Pulmonary artery endothelial cell (primary cell): Measurements from ENCODE around the gene OR6C2. TPM values are rescaled to one million over a fixed set of nuclear protein-coding genes. Genes with fewer than 3 reads are reported as not detected.
"Not testable (repeated sequence)": the region's sequence is repeated elsewhere in the genome, so short reads cannot be mapped to it uniquely, and the experiment has no call there.

ENCODE experiments used
- DNase-seq: peaks from one replicate; pipeline ENCODE4 v3.0.0-alpha.2; 2011; ENCODE audit warnings: low read depth, low spot score
- total RNA-seq: library from RNA; depleted of rRNA; stranded (reverse); fragments of >200 nt; gene quantifications from 2 replicates; pipeline ENCODE4 v1.2.3, GENCODE V29; 2014

Gene OR6C2
- total RNA-seq, 1 donor from 2014 or later, result not detected

DNA sequence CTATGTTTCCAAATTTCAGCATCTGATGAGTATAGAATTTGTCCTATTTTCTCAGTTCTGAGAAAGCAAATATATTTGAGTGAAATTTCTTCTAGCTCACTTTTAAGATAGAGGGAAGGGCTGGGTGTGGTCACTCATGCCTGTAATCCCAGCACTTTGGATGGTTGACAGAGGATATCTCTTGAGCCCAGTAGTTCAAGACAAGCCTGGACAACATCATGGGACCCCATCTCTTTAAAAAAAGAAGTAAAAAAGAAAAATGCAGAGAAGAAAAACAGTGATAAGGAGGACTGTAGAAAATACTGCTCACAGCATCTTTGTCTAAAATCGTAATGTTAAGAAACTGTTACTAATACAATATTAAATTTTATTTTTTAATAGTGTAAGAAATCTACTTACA is 28.4 kb downstream of the OR6C2 start:
- no peak for DNase-seq

DNA sequence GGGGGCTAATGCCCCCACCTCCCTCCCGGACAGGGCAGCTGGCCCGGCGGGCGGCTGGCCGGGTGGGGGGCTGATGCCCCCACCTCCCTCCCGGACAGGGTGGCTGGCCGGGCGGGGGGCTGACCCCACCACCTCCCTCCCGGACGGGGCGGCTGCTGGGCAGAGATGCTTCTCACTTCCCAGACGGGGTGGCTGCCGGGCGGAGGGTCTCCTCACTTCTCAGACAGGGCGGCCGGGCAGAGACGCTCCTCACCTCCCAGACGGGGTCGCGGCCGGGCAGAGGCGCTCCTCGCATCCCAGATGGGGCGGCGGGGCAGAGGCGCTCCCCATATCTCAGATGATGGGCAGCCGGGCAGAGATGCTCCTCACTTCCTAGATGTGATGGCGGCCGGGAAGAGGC is 35.3 kb downstream of the OR6C2 start:
- not testable (repeated sequence) for DNase-seq

DNA sequence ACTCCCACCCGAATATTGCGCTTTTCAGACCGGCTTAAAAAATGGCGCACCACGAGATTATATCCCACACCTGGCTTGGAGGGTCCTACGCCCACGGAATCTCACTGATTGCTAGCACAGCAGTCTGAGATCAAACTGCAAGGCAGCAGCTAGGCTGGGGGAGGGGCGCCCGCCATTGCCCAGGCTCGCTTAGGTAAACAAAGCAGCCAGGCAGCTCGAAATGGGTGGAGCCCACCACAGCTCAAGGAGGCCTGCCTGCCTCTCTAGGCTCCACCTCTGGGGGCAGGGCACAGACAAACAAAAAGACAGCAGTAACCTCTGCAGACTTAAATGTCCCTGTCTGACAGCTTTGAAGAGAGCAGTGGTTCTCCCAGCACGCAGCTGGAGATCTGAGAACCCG is 40.4 kb downstream of the OR6C2 start:
- DNase-seq, result not testable (repeated sequence)

DNA sequence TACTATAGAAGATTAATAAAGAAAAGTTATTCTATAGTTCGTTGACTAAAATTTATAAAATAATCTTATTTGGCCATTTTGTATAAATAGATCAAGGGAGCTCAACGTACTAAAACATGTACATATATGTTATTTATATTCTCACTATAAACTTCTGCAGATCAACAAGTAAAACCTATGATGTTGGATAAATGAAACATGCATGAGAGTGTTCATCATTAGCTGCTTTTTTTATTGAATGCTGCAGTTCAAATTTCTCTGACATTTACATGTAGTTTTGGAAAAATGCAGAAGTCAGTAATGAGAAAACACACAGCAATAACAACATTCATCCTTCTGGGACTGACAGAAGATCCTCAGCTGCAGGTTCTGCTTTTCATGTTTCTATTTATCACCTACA is 48.2 kb downstream of the OR6C2 start, which contains the start of gene OR6C68:
OR6C68 (plus strand) TSS at position 301 of the 400 bp plus-strand sequence; CDS start at position 301, 0 bp downstream.
- DNase-seq, result no peak

DNA sequence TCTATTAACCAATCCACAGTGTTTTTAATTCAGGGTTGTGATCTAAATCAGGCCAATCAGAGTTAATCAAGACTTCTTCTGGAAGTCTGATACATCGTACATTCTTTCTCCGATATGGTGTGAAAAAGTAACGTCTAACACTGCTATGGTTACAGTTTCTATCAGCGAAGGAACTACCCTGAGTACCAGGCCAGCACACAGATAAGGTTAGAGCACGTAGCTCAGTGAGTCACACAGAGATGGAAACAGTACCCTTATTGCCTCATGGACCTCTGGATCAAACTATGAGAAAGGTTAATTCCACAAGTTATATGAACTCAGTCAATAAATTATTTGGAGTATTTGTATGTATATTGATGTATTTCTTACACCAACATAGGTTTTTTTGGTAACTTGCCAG is 51.6 kb downstream of the OR6C2 start:
- no peak for DNase-seq

DNA sequence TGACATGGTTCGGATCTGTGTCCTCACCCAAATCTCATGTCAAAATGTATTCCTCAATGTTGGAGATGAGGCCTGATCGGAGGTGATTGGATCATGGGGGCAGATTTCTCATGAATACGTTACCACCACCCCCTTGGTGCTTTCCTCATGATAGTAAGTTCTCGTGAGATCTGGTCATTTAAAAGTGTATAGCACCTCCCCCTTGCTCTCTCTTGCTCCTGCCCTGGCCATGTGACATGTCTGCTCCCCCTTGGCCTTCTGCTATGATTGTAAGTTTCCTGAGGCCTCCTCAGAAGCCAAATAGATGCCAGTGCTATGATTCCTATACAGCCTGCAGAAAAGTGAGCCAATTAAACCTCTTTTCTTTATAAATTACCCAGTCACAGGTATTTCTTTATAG is 55.4 kb downstream of the OR6C2 start:
- DNase-seq, result no peak

DNA sequence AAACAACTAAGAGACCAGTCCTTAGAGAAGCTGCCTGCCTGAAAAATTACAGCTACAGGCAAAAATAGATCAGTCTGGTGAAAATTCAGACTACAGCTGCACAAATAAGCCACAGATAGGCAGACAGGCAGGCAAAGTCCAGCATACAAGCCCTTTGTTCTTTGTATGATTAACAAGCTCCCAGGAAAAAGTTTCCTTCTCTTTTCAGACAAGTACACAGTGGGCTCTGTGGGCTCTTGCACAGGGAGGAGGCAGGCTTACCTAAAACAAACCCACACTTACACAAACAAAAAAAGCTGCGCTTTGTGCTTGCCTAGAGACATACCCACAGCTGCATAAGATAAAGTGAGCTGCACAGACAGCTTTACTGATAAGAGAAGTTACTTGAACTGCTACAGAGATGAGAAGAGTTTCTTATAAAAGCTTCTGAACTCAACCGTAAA is 56.0 kb downstream of the OR6C2 start:
- DNase-seq, result no peak

DNA sequence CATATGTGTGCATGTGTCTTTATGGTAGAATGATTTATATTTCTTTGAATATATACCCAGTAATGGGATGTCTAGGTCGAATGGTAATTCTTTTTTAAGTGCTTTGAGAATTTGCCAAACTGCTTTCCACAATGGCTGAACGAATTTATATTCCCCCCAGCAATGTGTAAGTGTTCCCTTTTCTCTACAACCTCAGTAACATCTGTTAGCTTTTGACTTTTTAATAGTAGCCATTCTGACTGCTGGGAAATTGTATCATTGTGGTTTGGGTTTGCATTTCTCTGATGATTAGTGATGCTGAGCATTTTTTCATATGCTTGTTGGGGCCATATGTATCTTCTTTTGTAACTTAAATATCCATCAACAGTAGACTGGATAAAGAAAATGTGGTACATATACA is 57.7 kb downstream of the OR6C2 start:
- DNase-seq, result no peak

Other genes with a start within 250 kb of the OR6C2 start
- not detected in 2 replicates for gene OR10A7, start 223.1 kb upstream of the OR6C2 start, total RNA-seq
- not detected in 2 replicates for gene OR6C74, start 199.5 kb upstream of the OR6C2 start, total RNA-seq
- not detected in 2 replicates for gene OR6C6, start 147.5 kb upstream of the OR6C2 start, total RNA-seq
- not detected in 2 replicates for gene OR6C1, start 129.7 kb upstream of the OR6C2 start, total RNA-seq
- not detected in 2 replicates for gene OR6C3, start 113.3 kb upstream of the OR6C2 start, total RNA-seq
- not detected in 2 replicates for gene OR6C75, start 81.1 kb upstream of the OR6C2 start, total RNA-seq
- gene OR6C65, start 43.5 kb upstream of the OR6C2 start, total RNA-seq, result not detected in 2 replicates
- gene OR6C76, start 17.8 kb upstream of the OR6C2 start, total RNA-seq, result not detected in 2 replicates
- not detected in 2 replicates for gene OR6C70, start 26.1 kb downstream of the OR6C2 start, total RNA-seq
- not detected in 2 replicates for gene OR6C68, start 48.3 kb downstream of the OR6C2 start, total RNA-seq
- not detected in 2 replicates for gene OR6C4, start 105.5 kb downstream of the OR6C2 start, total RNA-seq
- gene OR2AP1, start 128.4 kb downstream of the OR6C2 start, total RNA-seq, result not detected in 2 replicates
- not detected in 2 replicates for gene OR10P1, start 192.8 kb downstream of the OR6C2 start, total RNA-seq